Measurements from ENCODE around the gene KCNK5. TPM values are rescaled to one million over a fixed set of nuclear protein-coding genes. Genes with fewer than 3 reads are reported as not detected.

KCNK5 gene, protein sequence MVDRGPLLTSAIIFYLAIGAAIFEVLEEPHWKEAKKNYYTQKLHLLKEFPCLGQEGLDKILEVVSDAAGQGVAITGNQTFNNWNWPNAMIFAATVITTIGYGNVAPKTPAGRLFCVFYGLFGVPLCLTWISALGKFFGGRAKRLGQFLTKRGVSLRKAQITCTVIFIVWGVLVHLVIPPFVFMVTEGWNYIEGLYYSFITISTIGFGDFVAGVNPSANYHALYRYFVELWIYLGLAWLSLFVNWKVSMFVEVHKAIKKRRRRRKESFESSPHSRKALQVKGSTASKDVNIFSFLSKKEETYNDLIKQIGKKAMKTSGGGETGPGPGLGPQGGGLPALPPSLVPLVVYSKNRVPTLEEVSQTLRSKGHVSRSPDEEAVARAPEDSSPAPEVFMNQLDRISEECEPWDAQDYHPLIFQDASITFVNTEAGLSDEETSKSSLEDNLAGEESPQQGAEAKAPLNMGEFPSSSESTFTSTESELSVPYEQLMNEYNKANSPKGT
- 0.27 and 0.28 TPM in 2 replicates for total RNA-seq
- 0.21 TPM in 1 of 2 replicates, not detected in the other for polyA plus RNA-seq

DNA sequence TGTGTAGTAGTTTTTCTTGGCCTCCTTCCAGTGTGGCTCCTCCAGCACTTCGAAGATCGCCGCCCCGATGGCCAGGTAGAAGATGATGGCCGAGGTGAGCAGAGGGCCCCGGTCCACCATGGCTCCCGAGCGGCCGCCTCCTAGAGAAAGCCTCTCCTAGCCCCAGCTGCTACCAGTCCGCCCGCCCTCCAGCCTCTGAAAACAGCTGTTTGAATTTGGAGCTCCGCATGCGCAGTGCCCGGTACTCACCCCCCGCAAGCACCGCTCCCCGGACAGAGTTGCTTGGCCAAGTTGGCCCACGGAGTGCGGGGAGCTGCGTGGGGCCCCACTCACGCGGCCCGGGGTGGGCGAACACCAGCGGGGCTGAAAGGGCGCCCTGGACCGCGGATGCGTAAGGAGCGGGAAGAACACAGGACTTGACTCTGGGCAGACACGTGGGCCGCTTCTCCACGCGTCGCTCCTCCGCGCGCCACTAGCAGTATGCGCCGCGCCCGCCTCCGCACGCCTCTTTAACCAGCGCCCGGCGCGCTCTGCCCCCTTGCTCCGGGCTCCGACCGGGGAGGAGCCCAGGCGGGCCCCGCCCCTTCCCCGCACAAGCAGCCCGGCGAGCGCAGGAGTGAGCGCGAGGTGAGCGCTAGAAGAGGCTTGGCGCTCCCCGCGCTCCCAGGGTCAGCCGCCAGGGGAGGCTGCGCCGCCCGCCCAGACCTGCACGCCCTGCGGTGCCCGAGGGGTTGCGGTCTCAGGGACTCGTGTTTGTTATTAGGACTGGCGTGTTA lies at the start of gene KCNK5:
Gene KCNK5, minus strand, starts transcription at position 484 of the 776 bp plus-strand sequence. Its CDS starts 364 bp downstream, at position 120.
- DNase-seq (ENCODE audit: low read depth in 1 of 2, low spot score in 1 of 2): peak; percentile 67 to 90
- Histone ChIP-seq H3K27me3 (peaks cover 35% of the 10 kb centered on the region), H3K9me3 (ENCODE audit: low read depth) (no peaks in the 10 kb centered on the region), H3K4me1 (ENCODE audit: low read depth) (no peaks in the 10 kb centered on the region), H3K4me3 (peak within 1 kb of the TSS; percentile 43), H3K36me3 (no peaks in the 10 kb centered on the region), H3K27ac (no peak within 1 kb of the TSS)
- TF ChIP-seq, protein P1, sequence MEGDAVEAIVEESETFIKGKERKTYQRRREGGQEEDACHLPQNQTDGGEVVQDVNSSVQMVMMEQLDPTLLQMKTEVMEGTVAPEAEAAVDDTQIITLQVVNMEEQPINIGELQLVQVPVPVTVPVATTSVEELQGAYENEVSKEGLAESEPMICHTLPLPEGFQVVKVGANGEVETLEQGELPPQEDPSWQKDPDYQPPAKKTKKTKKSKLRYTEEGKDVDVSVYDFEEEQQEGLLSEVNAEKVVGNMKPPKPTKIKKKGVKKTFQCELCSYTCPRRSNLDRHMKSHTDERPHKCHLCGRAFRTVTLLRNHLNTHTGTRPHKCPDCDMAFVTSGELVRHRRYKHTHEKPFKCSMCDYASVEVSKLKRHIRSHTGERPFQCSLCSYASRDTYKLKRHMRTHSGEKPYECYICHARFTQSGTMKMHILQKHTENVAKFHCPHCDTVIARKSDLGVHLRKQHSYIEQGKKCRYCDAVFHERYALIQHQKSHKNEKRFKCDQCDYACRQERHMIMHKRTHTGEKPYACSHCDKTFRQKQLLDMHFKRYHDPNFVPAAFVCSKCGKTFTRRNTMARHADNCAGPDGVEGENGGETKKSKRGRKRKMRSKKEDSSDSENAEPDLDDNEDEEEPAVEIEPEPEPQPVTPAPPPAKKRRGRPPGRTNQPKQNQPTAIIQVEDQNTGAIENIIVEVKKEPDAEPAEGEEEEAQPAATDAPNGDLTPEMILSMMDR (IDR thresholded peaks at IDR 0.05; ENCODE audit: low read depth, low read length): peak; percentile 43

DNA sequence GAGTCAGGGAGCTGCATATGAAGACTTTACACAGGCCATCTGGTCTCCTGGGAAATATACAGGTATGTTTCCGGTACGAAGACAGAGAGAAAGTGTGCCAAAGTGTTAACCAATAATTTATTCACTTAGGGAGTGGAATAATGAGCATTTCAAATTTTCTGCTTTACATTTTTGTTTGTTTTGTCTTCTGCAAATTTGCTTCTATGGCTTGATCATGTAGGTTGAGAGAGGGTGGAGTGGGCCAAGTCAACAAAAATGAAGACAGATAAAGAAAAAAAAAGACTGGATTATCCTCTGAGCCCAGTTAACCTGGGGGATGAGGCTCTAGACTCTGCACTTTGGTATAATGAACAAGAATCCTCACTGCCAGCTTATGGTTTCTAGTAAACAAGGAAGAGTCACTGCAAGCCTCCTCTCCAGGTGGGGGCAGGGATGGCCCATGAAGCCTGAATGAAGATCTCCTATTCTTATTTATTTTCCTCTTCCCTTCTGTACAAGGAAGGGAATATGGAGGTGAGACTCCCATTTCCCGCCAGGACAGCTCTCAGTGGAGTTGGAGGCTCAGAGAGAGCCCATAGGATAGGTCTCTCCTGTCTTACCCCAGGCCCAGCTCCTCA lies 47.2 kb upstream of the KCNK5 start:
- Histone ChIP-seq H3K36me3 (no peaks in the 10 kb centered on the region), H3K4me3 (no peak overlapping the region), H3K4me1 (ENCODE audit: low read depth) (no peaks in the 10 kb centered on the region), H3K9me3 (ENCODE audit: low read depth) (no peaks in the 10 kb centered on the region), H3K27me3 (peaks cover 14% of the 10 kb centered on the region), H3K27ac (no peak overlapping the region)
- TF ChIP-seq, protein P1 (IDR thresholded peaks at IDR 0.05; ENCODE audit: low read depth, low read length): no peak
- no peak for DNase-seq (ENCODE audit: low read depth in 1 of 2, low spot score in 1 of 2)

DNA sequence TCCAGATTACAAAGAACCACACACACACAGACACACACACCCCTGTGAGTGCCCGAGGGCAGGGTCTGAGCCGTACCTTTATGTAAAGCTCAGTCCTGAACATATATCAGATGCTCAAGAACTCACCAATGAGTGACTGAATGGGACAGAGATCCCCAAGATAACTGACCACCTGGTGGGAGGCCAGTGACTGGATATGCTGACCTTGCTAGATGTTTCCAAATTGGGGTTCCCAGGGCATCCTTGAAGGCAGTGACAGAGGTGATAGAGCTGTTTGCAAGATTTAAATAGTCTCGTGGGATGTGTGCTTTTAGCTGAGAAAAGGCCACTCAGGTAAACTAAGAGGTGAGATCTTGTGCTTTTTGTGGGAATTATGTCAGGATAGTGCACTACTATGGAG lies 45.6 kb upstream of the KCNK5 start:
- H3K27ac ChIP-seq: no peak overlapping the region
- DNase-seq (ENCODE audit: low read depth in 1 of 2, low spot score in 1 of 2): no peak
- TF ChIP-seq, protein P1 (IDR thresholded peaks at IDR 0.05; ENCODE audit: low read depth, low read length): no peak
- H3K27me3 ChIP-seq: peaks cover 10% of the 10 kb centered on the region
- no peaks in the 10 kb centered on the region for H3K36me3 ChIP-seq
- no peaks in the 10 kb centered on the region for H3K4me1 ChIP-seq (ENCODE audit: low read depth)
- no peak overlapping the region for H3K4me3 ChIP-seq
- H3K9me3 ChIP-seq (ENCODE audit: low read depth): no peaks in the 10 kb centered on the region

DNA sequence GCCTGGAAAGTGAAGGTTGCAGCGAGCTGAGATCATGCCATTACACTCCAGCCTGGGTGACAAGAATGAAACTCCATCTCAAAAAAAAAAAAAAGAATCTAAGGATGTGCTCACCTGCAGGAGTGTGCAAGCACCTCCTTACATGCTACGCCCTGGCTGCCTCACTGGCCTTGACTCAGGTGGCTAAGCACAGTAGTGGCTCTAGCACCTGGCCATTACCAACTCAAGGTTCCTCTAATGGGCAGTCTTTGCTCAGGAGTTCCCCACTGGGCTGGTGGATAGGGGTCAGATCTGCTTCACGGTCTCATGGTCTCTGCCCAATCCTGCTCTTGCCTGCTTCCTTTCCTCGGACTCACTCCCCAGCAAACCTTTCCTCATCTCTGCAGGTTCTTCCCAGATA lies 45.2 kb upstream of the KCNK5 start:
- no peaks in the 10 kb centered on the region for H3K36me3 ChIP-seq
- TF ChIP-seq, protein P1 (IDR thresholded peaks at IDR 0.05; ENCODE audit: low read depth, low read length): no peak
- H3K4me3 ChIP-seq: no peak overlapping the region
- no peak for DNase-seq (ENCODE audit: low read depth in 1 of 2, low spot score in 1 of 2)
- H3K4me1 ChIP-seq (ENCODE audit: low read depth): no peaks in the 10 kb centered on the region
- no peaks in the 10 kb centered on the region for H3K9me3 ChIP-seq (ENCODE audit: low read depth)
- H3K27me3 ChIP-seq: peaks cover 6% of the 10 kb centered on the region
- no peak overlapping the region for H3K27ac ChIP-seq

DNA sequence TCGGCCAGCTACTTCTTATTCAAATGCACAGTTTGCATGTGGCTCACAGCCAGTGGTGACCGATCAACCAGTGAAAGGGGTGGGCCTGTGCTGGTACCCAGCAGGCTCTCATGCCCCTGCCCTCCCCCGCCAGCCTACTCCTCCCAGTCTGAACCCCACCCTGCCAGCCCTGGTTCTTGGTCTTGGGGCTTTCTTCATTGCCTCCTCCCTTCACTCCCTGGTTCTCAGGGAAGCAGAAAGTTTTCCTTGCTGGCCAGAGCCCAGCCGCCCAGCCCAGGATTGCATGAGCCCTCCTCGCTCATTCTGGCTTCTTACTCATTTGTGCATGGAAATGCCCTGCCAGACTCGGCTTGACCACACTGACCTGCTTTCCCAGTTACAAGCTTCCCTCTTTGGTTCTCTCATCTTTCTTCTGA lies 44.1 kb upstream of the KCNK5 start:
- TF ChIP-seq, protein P1 (IDR thresholded peaks at IDR 0.05; ENCODE audit: low read depth, low read length): no peak
- no peaks in the 10 kb centered on the region for H3K36me3 ChIP-seq
- no peak overlapping the region for H3K27ac ChIP-seq
- H3K4me1 ChIP-seq (ENCODE audit: low read depth): no peaks in the 10 kb centered on the region
- H3K27me3 ChIP-seq: peaks cover 4% of the 10 kb centered on the region
- H3K4me3 ChIP-seq: no peak overlapping the region
- H3K9me3 ChIP-seq (ENCODE audit: low read depth): no peaks in the 10 kb centered on the region
- DNase-seq (ENCODE audit: low read depth in 1 of 2, low spot score in 1 of 2): no peak

Measured in cardiac muscle cell (in vitro differentiated cells and primary cell).